GM23338 (cell line): Measurements from ENCODE around the gene RSPRY1. TPM values are rescaled to one million over a fixed set of nuclear protein-coding genes. Genes with fewer than 3 reads are reported as not detected.

Experiments
- ATAC-seq: fragments of 200-7000 bp; cut with Tn5 transposase; 3 replicates; pipeline ENCODE4 v1.9.1; 2020
- DNase-seq: peaks from one replicate; pipeline ENCODE4 v3.0.0-alpha.2; 2015; ENCODE audit warnings: low spot score
- H2AFZ ChIP-seq: fragments of 200-600 bp; sonication (generic); 2 replicates; pipeline ENCODE4 v1.8.0; 2016; ENCODE audit warnings: antibody characterized with exemption, mild to moderate bottlenecking, moderate library complexity
- H3F3A ChIP-seq: fragments of 200-600 bp; sonication (generic); replicated peaks from 2 replicates; pipeline ENCODE4 v1.8.0; 2017; ENCODE audit warnings: antibody characterized with exemption, mixed run types, low read depth
- H3K27ac ChIP-seq: fragments of 200-600 bp; sonication (generic); 2 replicates; pipeline ENCODE4 v1.6.1; 2016; ENCODE audit warnings: low read depth
- H3K27me3 ChIP-seq: fragments of 200-600 bp; sonication (generic); 2 replicates; pipeline ENCODE4 v1.8.0; 2016; ENCODE audit warnings: mild to moderate bottlenecking, mixed run types, moderate library complexity; ENCODE audit not compliant: insufficient read depth
- H3K36me3 ChIP-seq: fragments of 200-600 bp; sonication (generic); 2 replicates; pipeline ENCODE4 v1.8.0; 2016; ENCODE audit warnings: mild to moderate bottlenecking; ENCODE audit not compliant: insufficient read depth
- H3K4me1 ChIP-seq: fragments of 200-600 bp; sonication (generic); 2 replicates; pipeline ENCODE4 v1.8.0; 2016; ENCODE audit warnings: mild to moderate bottlenecking, moderate library complexity; ENCODE audit not compliant: insufficient read depth
- H3K4me2 ChIP-seq: fragments of 200-600 bp; sonication (generic); 2 replicates; pipeline ENCODE4 v1.7.1; 2017; ENCODE audit warnings: mixed run types
- H3K4me3 ChIP-seq: fragments of 200-600 bp; sonication (generic); 2 replicates; pipeline ENCODE4 v1.6.1; 2016; ENCODE audit warnings: mixed run types
- H3K79me2 ChIP-seq: fragments of 200-600 bp; sonication (generic); replicated peaks from 2 replicates; pipeline ENCODE4 v1.8.0; 2017; ENCODE audit warnings: mild to moderate bottlenecking; ENCODE audit not compliant: insufficient read depth
- H3K9me2 ChIP-seq: fragments of 200-600 bp; sonication (generic); 2 replicates; pipeline ENCODE4 v1.8.0; 2017; ENCODE audit not compliant: insufficient read depth
- H4K20me1 ChIP-seq: fragments of 200-600 bp; sonication (generic); replicated peaks from 2 replicates; pipeline ENCODE4 v1.8.0; 2017; ENCODE audit warnings: mild to moderate bottlenecking; ENCODE audit not compliant: insufficient read depth
- H3K27ac Mint-ChIP-seq: 2 replicates; pipeline ENCODE4 v1.8.0; 2020; ENCODE audit warnings: inconsistent platforms, mild to moderate bottlenecking, moderate library complexity, mixed read lengths
- H3K27me3 Mint-ChIP-seq: 3 replicates; pipeline ENCODE4 v1.8.0; 2022; ENCODE audit warnings: low read depth, mild to moderate bottlenecking, moderate library complexity, mixed read lengths, inconsistent platforms; ENCODE audit not compliant: insufficient read depth, poor library complexity
- H3K36me3 Mint-ChIP-seq: 3 replicates; pipeline ENCODE4 v1.8.0; 2021; ENCODE audit warnings: low read depth, mild to moderate bottlenecking, inconsistent platforms, moderate library complexity, mixed read lengths
- H3K4me1 Mint-ChIP-seq: 3 replicates; pipeline ENCODE4 v1.8.0; 2020; ENCODE audit warnings: mild to moderate bottlenecking, inconsistent platforms, mixed read lengths
- H3K4me3 Mint-ChIP-seq: 3 replicates; pipeline ENCODE4 v1.8.0; 2021; ENCODE audit warnings: moderate library complexity, mild to moderate bottlenecking, inconsistent platforms, mixed read lengths
- H3K9me3 Mint-ChIP-seq: 3 replicates; pipeline ENCODE4 v1.8.0; 2020; ENCODE audit warnings: moderate library complexity, mild to moderate bottlenecking, inconsistent platforms, mixed read lengths
- CREB1 ChIP-seq: fragments of 250-450 bp; sonication (Bioruptor Pico); IDR thresholded peaks from 2 replicates; pipeline ENCODE4 v1.5.0; 2020; ENCODE audit warnings: low read depth, mild to moderate bottlenecking, moderate library complexity
- CTCF ChIP-seq, 2 experiments: fragments of 200-600 bp in 1 of 2; sonication (generic) in 1 of 2; conservative IDR thresholded peaks; 2 replicates each; pipeline versions ENCODE4 v1.5.1 to v1.6.1; 2016 to 2017; ENCODE audit warnings: antibody characterized with exemption in 2 of 2, low read depth in 2 of 2, mild to moderate bottlenecking in 2 of 2, moderate library complexity in 1 of 2
- EZH2 ChIP-seq: fragments of 200-600 bp; sonication (generic); IDR thresholded peaks from one replicate; pipeline ENCODE4 v1.8.0; 2017; ENCODE audit warnings: antibody characterized with exemption, mild to moderate bottlenecking, low read depth; ENCODE audit not compliant: unreplicated experiment
- EZH2phosphoT487 ChIP-seq: fragments of 200-600 bp; sonication (generic); IDR thresholded peaks from one replicate; pipeline ENCODE4 v1.8.1; 2018; ENCODE audit warnings: antibody characterized with exemption; ENCODE audit not compliant: unreplicated experiment
- JUNB ChIP-seq: IDR thresholded peaks from one replicate; pipeline ENCODE4 v1.6.1; 2016; ENCODE audit warnings: antibody characterized with exemption; ENCODE audit not compliant: unreplicated experiment
- NANOG ChIP-seq: IDR thresholded peaks from 2 replicates; pipeline ENCODE4 v1.6.1; 2016; ENCODE audit warnings: antibody characterized with exemption, borderline replicate concordance
- POLR2AphosphoS5 ChIP-seq: IDR thresholded peaks from 2 replicates; pipeline ENCODE4 v1.6.1; 2016; ENCODE audit warnings: antibody characterized with exemption, low read depth
- REST ChIP-seq: IDR thresholded peaks from one replicate; pipeline ENCODE4 v1.6.1; 2018; ENCODE audit warnings: antibody characterized with exemption; ENCODE audit not compliant: unreplicated experiment
- STAT1 ChIP-seq: IDR thresholded peaks from one replicate; pipeline ENCODE4 v1.6.1; 2016; ENCODE audit warnings: antibody characterized with exemption; ENCODE audit not compliant: unreplicated experiment
- ZNF114 ChIP-seq: fragments of 250-450 bp; sonication (Bioruptor Pico); IDR thresholded peaks from 2 replicates; pipeline ENCODE4 v1.5.0; 2020; ENCODE audit warnings: mild to moderate bottlenecking, moderate library complexity
- ZNF331 ChIP-seq: fragments of 250-450 bp; sonication (Bioruptor Pico); IDR thresholded peaks from 2 replicates; pipeline ENCODE4 v1.5.0; 2020; ENCODE audit warnings: low read depth, mild to moderate bottlenecking, moderate library complexity
- polyA plus RNA-seq: library from polyadenylated mRNA; unstranded; fragments of >200 nt; fragmentation: Nextera tagmentation; extraction: Ambion mirVana; gene quantifications from 2 replicates; pipeline ENCODE4 v1.2.1, GENCODE V29; 2016
- total RNA-seq: library from RNA; depleted of rRNA; stranded (reverse); fragments of >200 nt; shearing (Covaris generic); gene quantifications from 2 replicates; pipeline ENCODE4 v1.2.3, GENCODE V29; 2014
- TF ChIP-seq, protein P1 (sequence below): fragments of 250-450 bp; sonication (Bioruptor Pico); IDR thresholded peaks from 2 replicates; pipeline ENCODE4 v1.5.0; 2020; ENCODE audit warnings: mild to moderate bottlenecking, moderate library complexity
- TF ChIP-seq, protein P2 (sequence below): IDR thresholded peaks from 2 replicates; pipeline ENCODE4 v1.6.1; 2016; ENCODE audit warnings: antibody characterized with exemption

Gene RSPRY1
- total and polyA plus RNA-seq, 2 experiments from 2014 or later, result 25.8 to 35.9 TPM

GRCh38 chr16:57233944-57234706 lies 48.0 kb downstream of the RSPRY1 start:
- no peak overlapping the region for H3K4me3 ChIP-seq
- peaks cover 51% of the 10 kb centered on the region for H3K36me3 Mint-ChIP-seq
- H3K36me3 ChIP-seq, result peaks cover 21% of the 10 kb centered on the region
- H3K27me3 Mint-ChIP-seq, result peaks cover 1% of the 10 kb centered on the region
- no peaks in the 10 kb centered on the region for H3K79me2 ChIP-seq
- no peak for DNase-seq
- H3K4me2 ChIP-seq, result no peak overlapping the region
- ATAC-seq, result no peak
- H3K27ac Mint-ChIP-seq, result no peak overlapping the region
- H3K4me1 Mint-ChIP-seq, result no peaks in the 10 kb centered on the region
- no peaks in the 10 kb centered on the region for H3K27me3 ChIP-seq
- H4K20me1 ChIP-seq, result no peaks in the 10 kb centered on the region; the same call in 1 of the 2 replicates
- H3F3A ChIP-seq, result no peaks in the 10 kb centered on the region
- H3K9me2 ChIP-seq, result no peaks in the 10 kb centered on the region
- no peak overlapping the region for H3K4me3 Mint-ChIP-seq
- no peak overlapping the region for H3K27ac ChIP-seq
- H3K9me3 Mint-ChIP-seq, result no peaks in the 10 kb centered on the region
- H3K4me1 ChIP-seq, result no peaks in the 10 kb centered on the region
- no peak for TF ChIP-seq REST
- TF ChIP-seq STAT1, result no peak
- no peak for TF ChIP-seq ZNF114
- no peak for TF ChIP-seq NANOG
- no peak for TF ChIP-seq JUNB
- no peak for TF ChIP-seq EZH2
- no peak for TF ChIP-seq ZNF331
- no peak for TF ChIP-seq POLR2AphosphoS5
- TF ChIP-seq, protein P1, sequence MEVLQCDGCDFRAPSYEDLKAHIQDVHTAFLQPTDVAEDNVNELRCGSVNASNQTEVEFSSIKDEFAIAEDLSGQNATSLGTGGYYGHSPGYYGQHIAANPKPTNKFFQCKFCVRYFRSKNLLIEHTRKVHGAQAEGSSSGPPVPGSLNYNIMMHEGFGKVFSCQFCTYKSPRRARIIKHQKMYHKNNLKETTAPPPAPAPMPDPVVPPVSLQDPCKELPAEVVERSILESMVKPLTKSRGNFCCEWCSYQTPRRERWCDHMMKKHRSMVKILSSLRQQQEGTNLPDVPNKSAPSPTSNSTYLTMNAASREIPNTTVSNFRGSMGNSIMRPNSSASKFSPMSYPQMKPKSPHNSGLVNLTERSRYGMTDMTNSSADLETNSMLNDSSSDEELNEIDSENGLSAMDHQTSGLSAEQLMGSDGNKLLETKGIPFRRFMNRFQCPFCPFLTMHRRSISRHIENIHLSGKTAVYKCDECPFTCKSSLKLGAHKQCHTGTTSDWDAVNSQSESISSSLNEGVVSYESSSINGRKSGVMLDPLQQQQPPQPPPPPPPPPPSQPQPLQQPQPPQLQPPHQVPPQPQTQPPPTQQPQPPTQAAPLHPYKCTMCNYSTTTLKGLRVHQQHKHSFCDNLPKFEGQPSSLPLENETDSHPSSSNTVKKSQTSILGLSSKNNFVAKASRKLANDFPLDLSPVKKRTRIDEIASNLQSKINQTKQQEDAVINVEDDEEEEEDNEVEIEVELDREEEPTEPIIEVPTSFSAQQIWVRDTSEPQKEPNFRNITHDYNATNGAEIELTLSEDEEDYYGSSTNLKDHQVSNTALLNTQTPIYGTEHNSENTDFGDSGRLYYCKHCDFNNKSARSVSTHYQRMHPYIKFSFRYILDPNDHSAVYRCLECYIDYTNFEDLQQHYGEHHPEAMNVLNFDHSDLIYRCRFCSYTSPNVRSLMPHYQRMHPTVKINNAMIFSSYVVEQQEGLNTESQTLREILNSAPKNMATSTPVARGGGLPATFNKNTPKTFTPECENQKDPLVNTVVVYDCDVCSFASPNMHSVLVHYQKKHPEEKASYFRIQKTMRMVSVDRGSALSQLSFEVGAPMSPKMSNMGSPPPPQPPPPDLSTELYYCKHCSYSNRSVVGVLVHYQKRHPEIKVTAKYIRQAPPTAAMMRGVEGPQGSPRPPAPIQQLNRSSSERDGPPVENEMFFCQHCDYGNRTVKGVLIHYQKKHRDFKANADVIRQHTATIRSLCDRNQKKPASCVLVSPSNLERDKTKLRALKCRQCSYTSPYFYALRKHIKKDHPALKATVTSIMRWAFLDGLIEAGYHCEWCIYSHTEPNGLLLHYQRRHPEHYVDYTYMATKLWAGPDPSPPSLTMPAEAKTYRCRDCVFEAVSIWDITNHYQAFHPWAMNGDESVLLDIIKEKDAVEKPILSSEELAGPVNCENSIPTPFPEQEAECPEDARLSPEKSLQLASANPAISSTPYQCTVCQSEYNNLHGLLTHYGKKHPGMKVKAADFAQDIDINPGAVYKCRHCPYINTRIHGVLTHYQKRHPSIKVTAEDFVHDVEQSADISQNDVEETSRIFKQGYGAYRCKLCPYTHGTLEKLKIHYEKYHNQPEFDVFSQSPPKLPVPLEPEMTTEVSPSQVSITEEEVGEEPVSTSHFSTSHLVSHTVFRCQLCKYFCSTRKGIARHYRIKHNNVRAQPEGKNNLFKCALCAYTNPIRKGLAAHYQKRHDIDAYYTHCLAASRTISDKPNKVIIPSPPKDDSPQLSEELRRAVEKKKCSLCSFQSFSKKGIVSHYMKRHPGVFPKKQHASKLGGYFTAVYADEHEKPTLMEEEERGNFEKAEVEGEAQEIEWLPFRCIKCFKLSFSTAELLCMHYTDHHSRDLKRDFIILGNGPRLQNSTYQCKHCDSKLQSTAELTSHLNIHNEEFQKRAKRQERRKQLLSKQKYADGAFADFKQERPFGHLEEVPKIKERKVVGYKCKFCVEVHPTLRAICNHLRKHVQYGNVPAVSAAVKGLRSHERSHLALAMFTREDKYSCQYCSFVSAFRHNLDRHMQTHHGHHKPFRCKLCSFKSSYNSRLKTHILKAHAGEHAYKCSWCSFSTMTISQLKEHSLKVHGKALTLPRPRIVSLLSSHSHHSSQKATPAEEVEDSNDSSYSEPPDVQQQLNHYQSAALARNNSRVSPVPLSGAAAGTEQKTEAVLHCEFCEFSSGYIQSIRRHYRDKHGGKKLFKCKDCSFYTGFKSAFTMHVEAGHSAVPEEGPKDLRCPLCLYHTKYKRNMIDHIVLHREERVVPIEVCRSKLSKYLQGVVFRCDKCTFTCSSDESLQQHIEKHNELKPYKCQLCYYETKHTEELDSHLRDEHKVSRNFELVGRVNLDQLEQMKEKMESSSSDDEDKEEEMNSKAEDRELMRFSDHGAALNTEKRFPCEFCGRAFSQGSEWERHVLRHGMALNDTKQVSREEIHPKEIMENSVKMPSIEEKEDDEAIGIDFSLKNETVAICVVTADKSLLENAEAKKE (CRISPR knock-in tag), result no peak
- no peak for TF ChIP-seq CTCF (conservative IDR thresholded peaks at IDR 0.05; ENCODE audit: low read depth in 2 of 2)
- no peak for TF ChIP-seq CREB1 (CRISPR knock-in tag)
- TF ChIP-seq, protein P2, sequence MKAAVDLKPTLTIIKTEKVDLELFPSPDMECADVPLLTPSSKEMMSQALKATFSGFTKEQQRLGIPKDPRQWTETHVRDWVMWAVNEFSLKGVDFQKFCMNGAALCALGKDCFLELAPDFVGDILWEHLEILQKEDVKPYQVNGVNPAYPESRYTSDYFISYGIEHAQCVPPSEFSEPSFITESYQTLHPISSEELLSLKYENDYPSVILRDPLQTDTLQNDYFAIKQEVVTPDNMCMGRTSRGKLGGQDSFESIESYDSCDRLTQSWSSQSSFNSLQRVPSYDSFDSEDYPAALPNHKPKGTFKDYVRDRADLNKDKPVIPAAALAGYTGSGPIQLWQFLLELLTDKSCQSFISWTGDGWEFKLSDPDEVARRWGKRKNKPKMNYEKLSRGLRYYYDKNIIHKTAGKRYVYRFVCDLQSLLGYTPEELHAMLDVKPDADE, result no peak
- no peak for TF ChIP-seq EZH2phosphoT487
- no peak overlapping the region for H2AFZ ChIP-seq
